KOPT-K1 (cell line): Measurements from ENCODE around the gene TUBA8.
"Not testable (repeated sequence)": the region's sequence is repeated elsewhere in the genome, so short reads cannot be mapped to it uniquely, and the experiment has no call there.

Source experiments
- H3K27ac ChIP-seq: fragments of 200-600 bp; sonication (generic); 2 replicates; pipeline ENCODE4 v1.5.1; 2016; ENCODE audit warnings: antibody characterized with exemption, mild to moderate bottlenecking, low read depth, low read length; ENCODE audit not compliant: poor library complexity, severe bottlenecking
- H3K36me3 ChIP-seq: fragments of 200-600 bp; sonication (generic); 2 replicates; pipeline ENCODE4 v1.5.1; 2017; ENCODE audit warnings: antibody characterized with exemption, mild to moderate bottlenecking, low read length, moderate library complexity; ENCODE audit not compliant: insufficient read depth
- H3K9me3 ChIP-seq: fragments of 200-600 bp; sonication (generic); 2 replicates; pipeline ENCODE4 v1.5.1; 2017; ENCODE audit warnings: antibody characterized with exemption, low read length, mild to moderate bottlenecking; ENCODE audit not compliant: insufficient read depth, poor library complexity, severe bottlenecking

The TUBA8 gene

DNA sequence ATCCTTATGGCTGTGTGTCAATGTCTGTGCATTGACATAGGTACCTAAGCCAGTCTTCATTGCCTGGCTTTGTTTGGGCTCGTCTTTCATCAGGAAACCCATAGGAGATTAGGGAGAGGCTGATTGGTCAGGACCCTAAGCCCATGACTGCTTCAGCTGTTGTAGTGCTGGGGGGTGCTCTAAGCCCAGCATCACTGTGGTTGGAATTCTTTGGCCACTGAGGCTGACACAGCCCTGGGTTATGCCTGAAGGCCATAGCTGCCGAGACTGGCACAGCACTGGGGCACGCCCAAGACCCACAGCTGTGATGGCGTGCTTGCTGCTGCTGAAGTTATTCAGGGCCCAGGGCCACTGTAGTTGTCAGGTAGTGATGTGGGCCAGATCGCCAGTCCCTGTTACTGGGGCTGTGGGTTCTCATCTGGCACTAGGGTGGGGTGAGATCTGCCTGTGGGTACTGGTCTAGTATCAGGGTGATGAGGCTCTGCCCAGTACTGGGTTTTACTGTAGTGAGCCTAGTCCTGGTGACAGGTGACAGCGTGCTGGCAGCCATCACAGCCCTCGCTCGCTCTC is 44.3 kb downstream of the TUBA8 start:
- H3K9me3 ChIP-seq = no peaks in the 10 kb centered on the region
- H3K27ac ChIP-seq = no peak overlapping the region
- peaks cover 14% of the 10 kb centered on the region; the same call in 1 of the 2 replicates for H3K36me3 ChIP-seq

GRCh38 chr22:18155546-18155945 is 44.9 kb downstream of the TUBA8 start:
- H3K27ac ChIP-seq, H3K9me3 ChIP-seq: not testable (repeated sequence)
- H3K36me3 ChIP-seq = peaks cover 14% of the 10 kb centered on the region; the same call in 1 of the 2 replicates

GRCh38 chr22:18156878-18157713 is 46.5 kb downstream of the TUBA8 start:
- peaks cover 14% of the 10 kb centered on the region; the same call in 1 of the 2 replicates for H3K36me3 ChIP-seq
- no peaks in the 10 kb centered on the region for H3K9me3 ChIP-seq
- H3K27ac ChIP-seq = no peak overlapping the region

DNA sequence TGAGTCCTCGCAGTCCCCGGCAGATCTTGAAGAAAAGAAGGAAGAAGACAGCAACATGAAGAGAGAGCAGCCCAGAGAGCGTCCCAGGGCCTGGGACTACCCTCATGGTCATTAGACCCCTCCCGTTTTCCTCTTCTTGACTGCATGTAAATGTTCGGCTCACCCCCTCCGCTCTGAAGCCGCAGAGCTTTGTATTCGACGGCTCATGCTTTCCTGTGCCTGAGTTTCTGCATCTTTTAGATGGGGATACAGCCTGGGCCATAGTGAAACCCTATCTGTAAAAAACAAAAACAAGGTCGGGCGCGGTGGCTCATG is 47.1 kb downstream of the TUBA8 start:
- Histone ChIP-seq H3K9me3 (no peaks in the 10 kb centered on the region), H3K27ac (no peak overlapping the region), H3K36me3 (peaks cover 14% of the 10 kb centered on the region; the same call in 1 of the 2 replicates)

GRCh38 chr22:18160641-18161040 is 50.0 kb downstream of the TUBA8 start:
- H3K27ac ChIP-seq, H3K9me3 ChIP-seq: not testable (repeated sequence)
- peaks cover 14% of the 10 kb centered on the region; the same call in 1 of the 2 replicates for H3K36me3 ChIP-seq

- H3K27ac ChIP-seq, H3K9me3 ChIP-seq, H3K36me3 ChIP-seq: not testable (repeated sequence)
Measured at GRCh38 chr22:18163843-18164242, 53.2 kb downstream of the TUBA8 start.

GRCh38 chr22:18164584-18164983 is 54.0 kb downstream of the TUBA8 start:
- H3K36me3 ChIP-seq, H3K27ac ChIP-seq, H3K9me3 ChIP-seq: not testable (repeated sequence)

GRCh38 chr22:18165356-18165755 is 54.7 kb downstream of the TUBA8 start:
- H3K9me3 ChIP-seq, H3K27ac ChIP-seq, H3K36me3 ChIP-seq: not testable (repeated sequence)

DNA sequence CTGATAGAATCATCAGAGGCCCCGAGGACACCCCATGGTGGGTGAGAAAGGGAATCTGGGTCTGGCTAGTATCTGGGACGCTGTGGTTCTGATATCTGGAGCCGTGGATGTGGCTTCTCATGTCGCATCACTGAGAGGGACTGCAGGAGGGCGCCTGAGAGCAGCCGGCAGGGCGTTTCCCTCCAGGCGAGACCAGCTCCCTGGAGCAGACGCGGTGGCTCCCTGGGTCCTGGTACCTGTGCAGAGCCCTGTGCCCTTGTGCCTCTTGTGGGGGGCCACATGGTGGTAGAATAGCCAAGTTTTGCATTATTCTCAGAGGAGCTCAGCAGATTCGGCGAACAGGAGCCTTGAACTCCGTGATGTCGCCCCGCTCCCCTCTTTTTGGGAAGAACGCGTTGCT is 59.7 kb downstream of the TUBA8 start:
- H3K27ac ChIP-seq, H3K36me3 ChIP-seq, H3K9me3 ChIP-seq: not testable (repeated sequence)

- not testable (repeated sequence) for H3K9me3 ChIP-seq, H3K27ac ChIP-seq, H3K36me3 ChIP-seq
Measured at GRCh38 chr22:18172203-18172602, 61.6 kb downstream of the TUBA8 start.

GRCh38 chr22:18172776-18173175 is 62.2 kb downstream of the TUBA8 start:
- H3K9me3 ChIP-seq, H3K27ac ChIP-seq, H3K36me3 ChIP-seq: not testable (repeated sequence)

GRCh38 chr22:18173441-18173840 is 62.8 kb downstream of the TUBA8 start:
- H3K27ac ChIP-seq, H3K36me3 ChIP-seq, H3K9me3 ChIP-seq: not testable (repeated sequence)
